NCI-H2029 treated with DMSO at 0.1 percent for 48 hours (cell line): ENCODE measurements around the gene GSE1.
A peak's percentile ranks its signal among the peaks of the same experiment; 100 is the strongest.

ENCODE experiments used
- DNase-seq: peaks from one replicate; lab custom pipeline; 2025; lab: John Stamatoyannopoulos, UW

The GSE1 gene

DNA sequence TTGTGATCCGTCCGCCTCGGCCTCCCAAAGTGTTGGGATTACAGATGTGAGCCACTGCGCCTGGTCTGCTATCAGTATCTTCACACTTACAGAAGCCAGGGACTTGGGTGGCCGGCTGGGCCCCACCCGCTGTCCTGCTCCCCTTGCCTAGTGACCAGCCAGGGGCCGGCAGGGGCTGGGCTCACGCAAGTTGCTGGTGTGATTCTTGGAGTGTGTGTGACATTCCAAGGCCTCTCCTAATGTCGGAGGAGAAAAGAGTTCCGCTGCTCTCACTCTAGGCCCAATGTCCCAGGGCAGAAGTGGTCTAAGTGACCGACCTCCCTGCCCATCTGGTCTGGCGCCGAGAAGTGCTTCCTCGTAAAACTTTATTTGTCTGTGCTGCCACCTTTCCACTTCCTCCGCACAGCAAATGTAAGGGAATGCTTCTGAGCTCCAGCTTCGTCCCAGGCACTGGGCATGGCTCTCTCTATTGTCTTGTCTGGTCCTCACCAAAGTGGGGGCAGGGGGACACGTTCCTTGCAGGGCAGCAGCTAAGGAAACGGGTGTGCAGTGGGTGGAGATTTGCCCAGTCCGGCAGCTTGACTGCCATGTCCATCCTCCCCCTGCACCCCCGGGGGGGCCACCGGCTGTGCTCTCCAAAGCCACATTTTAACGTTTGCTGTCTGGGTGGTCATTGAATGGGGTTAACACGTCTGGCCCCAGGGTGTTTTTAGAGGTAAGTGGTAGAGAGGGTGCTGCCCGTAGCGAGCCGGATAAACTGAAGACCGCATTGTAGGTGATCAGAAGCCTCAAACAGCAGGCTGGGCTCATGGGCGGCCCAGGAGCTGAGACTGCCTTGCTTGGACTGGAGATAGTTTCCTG lies 7.8 kb upstream of the GSE1 start:
- DNase-seq = no peak

DNA sequence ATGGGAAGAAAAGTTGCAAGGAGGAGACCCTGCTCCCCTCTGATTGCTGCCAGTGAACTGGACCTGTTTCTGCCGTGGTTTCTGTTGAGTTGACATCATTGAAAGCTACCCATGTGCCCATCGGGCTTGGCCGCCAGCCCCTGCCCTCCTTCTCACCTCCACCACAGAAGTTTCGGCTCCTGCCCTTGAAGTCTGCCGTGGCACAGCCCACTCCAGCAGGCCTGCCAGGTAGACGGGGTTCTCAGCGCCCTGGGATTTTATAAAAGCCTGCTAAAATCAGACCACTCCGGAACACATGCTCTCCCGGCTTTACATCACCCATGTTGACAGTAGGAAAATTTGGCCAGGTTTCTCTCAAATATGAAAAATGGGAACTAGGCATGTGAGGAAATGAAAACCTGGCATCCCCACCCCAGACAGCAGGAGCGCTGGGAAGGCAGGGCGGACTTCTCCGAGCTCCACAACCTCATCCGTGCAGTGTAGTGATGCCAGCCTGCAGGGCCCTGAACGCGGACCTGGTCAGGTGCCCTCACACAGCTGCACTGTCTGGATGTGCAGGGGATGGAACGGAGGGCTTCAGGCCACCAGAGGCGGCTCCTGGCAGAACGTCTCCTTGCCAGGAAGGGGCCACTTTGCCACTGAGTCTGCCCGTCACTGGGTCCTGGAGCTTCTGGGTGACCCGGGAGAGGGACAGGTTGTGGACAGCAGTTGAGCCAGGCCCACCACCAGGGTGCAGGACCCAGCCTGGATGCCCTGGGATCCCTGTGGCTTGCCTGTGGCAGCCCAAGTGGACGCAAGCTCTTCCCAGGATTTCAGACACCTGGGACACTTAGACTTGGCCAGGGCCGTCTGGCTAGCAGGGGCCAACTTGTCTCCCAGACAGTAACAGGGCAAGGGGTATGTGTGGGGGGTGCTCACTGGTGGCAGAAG lies 6.9 kb upstream of the GSE1 start:
- DNase-seq = no peak

DNA sequence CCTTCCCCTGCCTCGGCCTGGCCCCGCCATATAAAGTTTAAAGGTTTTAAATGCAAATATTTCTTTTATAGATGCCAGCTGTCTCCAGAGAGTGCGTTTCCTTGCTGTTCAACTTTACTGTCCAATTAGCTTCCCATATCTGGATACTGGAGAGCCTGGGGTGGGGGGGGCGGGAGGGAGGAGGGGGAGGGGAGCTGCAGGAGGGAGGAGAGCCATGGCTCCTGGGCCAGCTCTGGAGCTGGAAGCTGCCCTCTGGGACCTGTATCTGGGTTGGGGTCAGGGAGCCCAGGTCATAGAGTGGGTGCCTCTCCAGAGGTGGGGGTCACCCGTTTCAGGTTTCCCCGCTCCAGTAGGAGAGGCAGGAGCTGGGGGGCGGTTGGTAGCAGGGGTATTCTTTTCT lies 6.2 kb upstream of the GSE1 start:
- no peak for DNase-seq

DNA sequence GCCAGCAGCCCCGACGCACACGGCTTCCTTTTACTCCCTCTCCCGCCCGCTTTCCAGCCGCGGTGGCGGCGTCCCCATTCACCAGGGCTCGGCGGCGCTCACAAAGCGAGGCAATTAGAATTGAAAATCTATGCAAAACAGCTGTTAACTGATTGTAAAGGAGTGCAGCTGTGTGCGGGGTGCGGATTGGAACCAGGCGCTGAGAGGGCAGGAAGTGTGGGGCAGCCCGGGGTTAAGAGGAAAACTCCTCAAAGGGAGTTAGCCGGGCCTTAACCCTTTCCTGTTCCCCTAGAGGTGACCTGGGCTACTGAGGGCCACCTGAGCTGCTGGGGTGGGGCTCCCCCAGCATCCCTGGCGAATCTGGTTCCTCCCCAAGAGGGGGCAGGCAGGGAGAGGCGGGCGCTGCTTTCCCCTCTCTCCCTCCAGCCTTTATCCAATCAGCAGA lies 5.8 kb upstream of the GSE1 start:
- DNase-seq = no peak

DNA sequence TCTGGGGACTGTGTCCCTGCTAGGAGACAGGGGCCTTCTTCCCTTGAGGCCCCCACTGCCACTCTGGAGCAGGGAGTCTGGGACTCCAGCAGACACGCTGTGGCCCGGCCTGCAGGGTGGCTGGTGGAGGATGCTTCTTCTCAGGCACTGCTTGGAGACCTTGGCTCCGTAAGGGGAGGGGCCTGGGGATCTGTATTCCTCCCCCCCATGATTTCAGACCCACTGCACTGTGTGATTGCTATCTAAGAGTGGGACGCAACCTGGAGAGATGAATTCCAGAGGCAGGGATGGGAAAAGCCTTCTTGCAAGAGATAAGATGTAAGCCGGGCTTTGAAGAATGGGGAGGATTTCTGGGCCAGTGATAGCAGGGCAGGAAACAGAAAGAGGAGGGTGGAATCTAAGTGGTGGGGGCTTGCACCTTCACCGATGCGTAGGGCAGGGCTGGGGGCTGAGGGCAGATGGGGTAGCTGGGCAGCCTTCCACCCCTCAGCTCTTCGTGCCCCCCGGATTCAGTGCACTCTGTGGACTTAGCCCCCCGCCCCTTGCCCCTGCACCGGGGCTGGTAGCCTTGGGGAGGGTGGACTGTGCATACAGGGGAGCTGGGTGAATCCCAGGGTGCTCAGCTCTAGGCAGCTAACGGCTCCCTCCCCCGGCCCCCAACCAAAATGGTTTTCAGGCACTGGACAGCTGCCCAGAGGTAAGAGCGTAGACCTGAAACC lies 5.2 kb upstream of the GSE1 start:
- DNase-seq = no peak

DNA sequence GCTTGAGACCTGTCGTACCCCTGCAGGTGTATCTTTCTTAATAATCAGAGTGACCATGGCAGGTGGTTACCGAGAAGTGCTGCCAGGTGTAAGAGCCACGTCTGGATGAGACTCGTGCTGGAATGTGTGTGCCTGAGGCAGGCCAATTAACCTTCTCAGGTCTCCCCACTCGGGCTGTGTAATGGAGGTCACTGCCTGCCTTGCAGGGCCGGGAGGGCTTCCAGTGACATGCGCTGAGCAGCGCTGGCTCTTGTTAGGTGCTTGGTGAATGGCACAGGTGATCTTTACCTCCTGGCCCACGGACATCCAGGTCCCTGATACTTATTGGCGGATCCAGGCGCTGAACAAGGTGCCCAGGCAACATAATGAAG lies 4.6 kb upstream of the GSE1 start:
- DNase-seq = peak; percentile 29

DNA sequence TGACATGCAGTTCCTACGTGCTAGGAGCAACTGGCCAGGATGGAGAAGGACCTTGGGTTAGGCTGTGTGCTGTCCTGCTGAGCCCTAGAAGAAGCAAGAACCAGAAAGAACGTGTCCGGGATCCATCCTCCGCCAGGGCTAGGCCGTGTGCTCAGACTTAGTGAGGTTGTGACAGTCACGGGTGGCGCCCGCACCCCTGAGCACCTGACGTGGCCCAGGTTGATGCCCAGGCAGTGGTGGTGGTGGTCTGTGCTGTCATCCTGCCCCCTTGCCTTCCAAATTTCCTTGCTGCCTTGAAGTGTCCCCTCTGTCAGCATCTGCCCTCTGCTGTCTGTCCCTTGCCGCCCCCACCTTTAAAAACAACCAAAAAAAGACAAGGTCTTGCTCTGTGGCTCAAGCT lies 4.2 kb upstream of the GSE1 start:
- DNase-seq = no peak

DNA sequence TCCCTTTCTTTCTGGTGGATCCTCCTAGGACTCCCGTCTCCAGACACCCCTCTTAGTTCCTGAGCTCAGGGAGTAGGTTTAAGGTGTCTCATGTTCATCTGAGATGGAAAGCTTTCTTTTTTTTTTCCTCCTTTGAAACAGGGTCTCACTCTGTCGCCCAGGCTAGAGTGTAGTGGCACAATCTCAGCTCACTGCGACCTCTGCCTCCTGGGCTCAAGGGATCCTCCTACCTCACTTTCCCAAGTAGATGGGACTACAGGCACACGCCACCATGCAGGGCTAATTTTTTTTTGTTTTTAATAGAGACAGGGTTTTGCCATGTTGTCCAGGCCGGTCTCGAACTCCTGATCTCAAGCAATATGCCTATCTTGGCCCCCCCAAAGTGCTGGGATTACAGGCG lies 3.6 kb upstream of the GSE1 start:
- no peak for DNase-seq

DNA sequence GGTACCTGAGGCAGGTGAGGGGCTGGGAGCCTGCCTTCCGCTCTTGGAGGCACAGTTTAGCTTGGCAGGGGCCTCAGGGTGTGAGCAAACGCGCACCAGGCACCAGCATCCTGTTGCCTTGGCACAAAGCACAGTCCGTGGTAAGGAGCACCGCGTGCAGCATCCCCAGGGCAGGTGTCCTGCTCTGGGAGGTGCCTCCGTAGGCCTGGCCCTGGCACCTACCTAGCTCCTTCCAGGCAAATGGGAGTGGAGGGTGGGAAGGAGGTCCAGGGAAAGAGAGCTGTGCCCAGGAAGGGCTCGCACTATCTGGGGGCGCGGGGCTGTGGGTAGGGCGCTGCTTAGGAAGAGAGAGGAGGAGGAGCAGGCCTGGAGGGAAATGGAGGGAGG lies 3.1 kb upstream of the GSE1 start:
- no peak for DNase-seq

DNA sequence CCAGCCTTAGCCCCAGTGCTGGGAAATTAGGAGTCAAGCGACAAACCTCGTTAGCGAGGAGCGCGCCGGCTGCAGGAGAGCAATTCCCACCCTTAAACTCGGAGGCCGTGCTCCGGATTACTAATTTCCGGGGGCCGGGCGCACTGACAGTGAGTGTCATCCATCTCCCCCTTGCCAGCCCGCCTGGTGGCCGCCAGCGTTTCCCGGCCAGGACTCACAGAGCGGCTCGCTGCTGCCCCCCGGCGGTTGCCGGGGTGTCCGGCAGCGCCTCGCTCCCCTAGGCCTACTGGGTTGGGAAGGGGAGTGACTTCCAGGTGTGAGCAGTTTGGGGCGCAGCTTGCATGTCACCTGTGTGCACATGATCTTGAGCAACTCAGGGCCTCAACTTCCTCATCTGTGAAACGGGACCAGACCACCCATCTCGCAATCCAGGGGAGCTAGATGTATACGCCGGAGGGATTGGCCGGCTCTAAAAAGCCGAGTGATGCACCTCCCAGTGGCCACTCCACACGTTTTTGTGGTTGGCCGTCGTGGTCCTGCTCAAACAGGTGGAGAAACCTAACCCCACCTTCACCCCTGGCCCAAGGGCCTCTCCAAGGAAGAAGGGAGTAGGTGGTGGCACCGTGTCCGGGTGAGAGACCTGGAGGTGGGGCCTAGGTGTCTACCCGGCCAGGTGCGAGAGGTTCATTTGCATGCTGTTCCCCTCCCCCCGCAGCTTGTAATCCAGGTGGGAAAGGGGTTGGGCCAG lies 2.5 kb upstream of the GSE1 start:
- peak; percentile 59 for DNase-seq

DNA sequence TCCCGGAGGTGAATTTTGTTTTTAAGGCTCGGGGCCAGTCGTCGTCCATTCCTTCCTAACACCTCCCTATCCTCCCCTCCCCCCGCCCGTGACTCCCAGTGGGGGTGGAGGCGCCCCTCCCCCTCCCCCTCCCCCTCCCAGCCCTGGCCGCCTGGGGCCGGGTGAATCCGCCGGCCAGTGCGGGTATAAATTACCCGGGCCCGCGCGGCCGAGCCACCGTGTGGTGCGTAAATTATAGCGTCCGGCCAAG lies 2.0 kb upstream of the GSE1 start:
- DNase-seq = no peak

DNA sequence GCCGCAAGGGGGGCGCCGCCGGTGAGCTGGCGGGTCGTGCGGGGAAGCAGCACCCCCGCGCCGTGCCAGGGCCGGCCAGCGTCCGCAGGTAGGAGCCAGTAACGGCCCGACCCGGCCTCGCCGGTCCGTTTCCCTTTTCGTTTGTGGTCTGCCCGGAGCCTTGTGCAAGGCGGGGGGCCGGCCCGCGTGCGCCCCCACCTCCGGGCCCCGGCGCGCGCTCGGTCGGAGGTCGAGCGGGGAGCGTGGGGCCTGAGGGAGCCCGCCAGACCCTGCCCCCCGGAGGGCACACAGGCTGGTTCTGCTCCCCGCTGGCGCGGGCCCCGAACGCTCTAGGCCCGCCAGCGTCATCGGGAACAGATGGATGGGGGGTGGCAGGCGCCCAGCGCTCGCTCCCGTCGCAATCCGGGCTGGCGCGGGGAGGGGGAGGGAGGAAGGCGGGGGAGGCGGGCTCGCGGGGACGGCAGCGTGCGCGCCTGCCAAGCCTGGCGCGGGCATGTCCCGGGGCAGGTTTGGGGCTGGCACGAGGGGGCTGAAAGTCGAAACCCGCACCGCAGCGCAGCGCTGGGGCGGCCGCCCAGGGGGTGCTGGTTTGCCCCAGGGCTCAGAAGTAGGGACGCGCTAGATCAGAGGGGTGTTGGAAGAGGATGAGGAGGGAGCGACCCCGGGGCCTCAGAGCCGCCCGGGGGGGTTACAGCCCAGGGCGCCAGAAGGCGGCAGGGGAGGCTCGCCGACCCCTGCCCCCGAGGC lies 1.5 kb upstream of the GSE1 start:
- no peak for DNase-seq

DNA sequence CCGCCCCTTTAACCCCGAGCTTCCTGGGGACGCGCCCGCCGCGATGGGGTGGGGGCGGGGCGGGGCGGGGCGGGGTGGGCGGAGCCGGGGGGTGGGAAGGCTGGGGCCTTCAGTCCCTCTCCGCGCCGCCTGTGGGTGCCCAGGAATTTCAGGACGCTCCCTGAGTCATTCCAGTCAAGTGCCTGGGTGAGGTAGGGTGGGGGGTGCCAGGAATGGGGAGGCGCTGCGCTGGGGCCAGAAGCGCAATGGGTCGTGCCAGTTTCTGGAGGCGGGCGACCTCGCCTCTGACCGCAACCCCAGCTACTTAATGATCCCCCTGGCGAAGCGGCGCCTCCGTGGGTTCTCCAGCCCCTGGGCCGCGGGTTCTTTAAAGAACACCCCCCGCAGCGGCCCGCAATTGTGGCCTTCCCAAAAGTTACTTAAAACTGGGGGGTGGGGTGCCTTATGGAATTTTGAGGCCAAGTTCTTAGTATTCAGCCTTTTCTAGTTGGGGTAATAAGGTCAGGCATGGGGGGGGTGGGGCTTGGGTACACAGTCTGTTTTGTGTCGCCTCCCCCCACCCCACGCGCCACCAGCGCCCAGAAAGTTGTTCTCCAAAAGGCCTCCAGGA lies 826 bp upstream of the GSE1 start:
- no peak for DNase-seq

DNA sequence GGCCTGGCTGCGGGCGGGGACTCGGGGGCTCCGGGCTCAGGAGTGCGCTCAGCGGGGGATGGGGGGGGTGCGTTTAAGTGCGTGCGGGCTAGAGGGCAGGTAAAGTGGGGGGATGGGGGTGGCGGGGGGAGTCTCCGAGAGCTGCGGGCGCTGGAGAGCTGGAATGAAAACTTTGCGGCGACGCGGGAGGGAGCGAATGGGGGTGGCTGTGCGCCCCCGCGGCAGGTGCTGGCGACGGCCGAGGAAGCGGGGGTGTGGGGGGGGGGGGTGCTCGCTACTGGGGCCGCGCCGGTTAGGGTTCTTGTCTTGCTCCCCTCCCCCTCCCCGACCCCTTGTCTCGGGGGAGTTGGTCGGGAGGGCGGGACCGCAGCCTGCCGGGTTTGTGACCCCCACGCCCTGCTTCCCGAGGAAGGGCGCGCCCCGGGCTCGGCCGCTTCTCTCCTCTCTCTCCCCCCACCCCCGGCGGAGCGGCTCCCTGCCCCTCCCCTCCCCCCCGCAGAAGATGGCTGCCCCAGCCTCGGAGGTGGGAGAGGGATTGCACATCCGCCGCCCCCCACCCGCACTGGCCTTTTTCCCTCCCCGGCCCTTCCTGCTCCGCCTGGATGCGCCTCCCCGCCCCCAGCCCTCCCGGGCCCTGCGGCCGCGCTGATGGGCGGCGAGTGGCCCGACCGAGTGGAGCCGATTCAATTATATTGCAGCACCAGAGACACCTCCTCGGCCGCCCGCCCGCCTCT lies 649 bp downstream of the GSE1 start:
- no peak for DNase-seq

DNA sequence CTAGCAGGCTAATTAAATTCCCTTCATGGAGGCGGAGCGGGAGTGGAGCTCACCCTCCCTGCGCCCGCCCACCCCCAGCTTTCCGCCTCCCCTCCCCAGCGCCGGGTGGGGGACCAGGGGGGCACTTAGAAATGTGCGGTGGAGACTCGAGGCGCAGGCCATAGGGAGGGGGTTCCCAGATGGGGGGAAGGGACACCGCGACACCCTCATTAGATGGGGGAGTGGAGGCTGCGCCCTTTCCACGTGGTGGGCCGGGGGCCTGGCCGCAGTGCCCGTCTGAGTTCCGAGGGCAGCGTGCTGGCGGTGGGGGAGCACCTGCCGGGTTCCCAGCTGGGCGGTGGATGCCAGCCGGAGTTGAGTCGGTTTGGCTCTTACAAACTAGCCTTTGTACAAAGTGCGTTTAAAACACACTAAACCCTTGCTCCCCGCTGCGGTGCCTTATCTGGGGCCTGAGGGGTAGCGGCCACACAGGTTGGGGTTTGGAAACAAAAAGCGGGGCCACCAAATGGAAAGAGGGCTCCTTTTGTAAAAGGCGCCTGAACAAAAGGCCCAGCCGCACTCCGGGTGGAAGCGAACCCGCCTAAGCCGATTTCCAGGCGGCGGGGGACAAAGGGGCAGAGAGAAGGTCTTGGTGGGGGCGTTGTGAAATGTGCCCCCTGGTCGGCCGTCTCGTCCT lies 1.4 kb downstream of the GSE1 start:
- DNase-seq = no peak

DNA sequence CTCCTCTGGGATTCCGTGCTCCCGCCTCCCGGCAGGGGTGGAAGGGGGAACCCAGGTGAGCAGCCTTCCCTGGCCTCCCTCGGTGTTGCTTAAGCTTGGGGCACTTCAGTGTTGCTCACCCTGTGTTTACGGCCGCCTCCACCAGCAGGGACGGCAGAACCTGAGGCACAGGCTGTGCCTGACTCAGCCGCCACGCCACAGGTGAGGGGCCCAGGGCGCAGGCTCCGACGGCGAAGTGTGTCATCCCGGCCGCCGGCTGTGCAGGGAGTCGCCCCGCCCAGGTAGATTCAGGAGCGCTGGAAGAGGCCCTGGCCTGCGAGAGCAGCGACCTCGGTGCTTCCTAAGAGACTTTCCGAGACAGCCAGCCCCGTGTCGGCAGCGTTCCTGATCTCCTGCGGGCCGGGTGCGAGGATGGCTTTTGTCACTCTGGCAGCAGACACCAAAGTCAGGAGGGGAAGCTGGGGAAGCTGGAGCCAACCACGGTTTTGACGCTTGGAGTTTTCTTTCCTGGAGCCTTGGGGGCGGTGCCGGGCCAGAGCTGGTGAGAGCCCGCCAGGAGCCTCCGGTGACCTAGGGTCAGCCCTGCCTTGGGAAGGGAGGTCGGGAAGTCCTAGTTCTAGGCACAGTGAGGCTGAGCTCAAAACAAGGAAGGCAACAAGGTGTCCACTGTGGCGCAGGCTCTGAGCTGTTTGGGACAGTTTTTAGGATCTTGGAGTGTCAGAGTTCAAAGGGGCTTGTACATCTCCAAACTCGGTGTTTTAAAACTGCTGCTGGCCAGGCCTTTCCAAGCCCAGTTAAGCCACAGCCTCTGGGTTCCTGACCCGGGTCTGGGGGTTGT lies 2.1 kb downstream of the GSE1 start:
- no peak for DNase-seq

DNA sequence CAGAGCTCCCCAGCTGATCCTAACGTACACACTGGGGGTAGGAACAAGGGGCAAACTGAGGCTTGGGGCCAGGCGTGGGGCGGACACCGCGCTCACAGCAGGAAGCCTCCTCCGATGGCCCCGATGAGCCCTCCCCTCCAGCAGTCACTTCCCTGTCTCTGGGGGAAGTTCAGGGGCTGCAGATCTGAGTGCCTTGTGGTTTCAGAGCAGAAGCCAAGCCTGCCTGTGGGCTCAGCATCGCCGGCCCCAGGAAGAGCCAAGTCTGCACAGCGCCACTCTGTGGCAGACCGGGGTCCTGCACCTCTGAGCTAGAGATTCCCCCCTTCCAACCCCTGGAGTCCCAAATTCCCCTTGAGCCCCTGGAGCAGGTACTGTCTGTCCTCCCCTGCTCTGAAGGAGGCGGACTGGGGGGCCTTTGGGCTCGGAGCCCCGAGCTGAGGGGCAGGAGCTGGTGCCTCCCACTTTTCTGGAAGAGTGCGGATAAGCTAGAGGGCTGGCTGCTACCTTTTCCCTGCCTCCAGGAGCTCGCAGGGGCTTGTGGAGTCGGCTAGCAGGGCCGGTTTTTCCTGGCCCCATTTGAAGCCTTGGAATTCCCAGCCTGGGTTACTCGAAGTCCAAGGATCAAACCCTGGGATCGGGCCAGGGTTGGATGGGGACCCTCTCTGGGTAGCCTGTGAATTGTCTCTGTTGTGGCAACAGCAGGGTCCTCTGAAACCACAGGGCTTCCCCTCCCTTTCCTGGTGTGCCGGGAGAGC lies 2.9 kb downstream of the GSE1 start:
- no peak for DNase-seq
